Kidney (tissue), 14 donors: ENCODE measurements around the gene ANGPTL1. TPM values are rescaled to one million over a fixed set of nuclear protein-coding genes. Genes with fewer than 3 reads are reported as not detected.
A peak's percentile ranks its signal among the peaks of the same experiment; 100 is the strongest.
"Not testable (repeated sequence)": the region's sequence is repeated elsewhere in the genome, so short reads cannot be mapped to it uniquely, and the experiment has no call there.

Source experiments
- DNase-seq, 5 donors: peaks; one replicate each; pipeline ENCODE4 v3.0.0-alpha.2; 2013 to 2020
- FAIRE-seq: peaks from 2 replicates; lab custom pipeline; 2012; peaks lifted over from hg19 to GRCh38; lab: Jason Lieb, UNC
- H3K27ac ChIP-seq, 2 donors: one replicate each; pipeline ENCODE4 v1.7.0; 2013; ENCODE audit warnings: low read depth in 2 of 2, low read length in 2 of 2, inconsistent platforms in 1 of 2
- H3K27me3 ChIP-seq: one replicate; pipeline ENCODE4 v1.7.1; 2013; ENCODE audit warnings: low read length, inconsistent platforms; ENCODE audit not compliant: control insufficient read depth, insufficient read depth
- H3K36me3 ChIP-seq, 3 donors: one replicate each; pipeline versions ENCODE4 v1.7.0 to v1.7.1; 2013; ENCODE audit warnings: low read length in 3 of 3, control low read depth in 1 of 3, inconsistent platforms in 1 of 3; ENCODE audit not compliant: insufficient read depth in 3 of 3, control insufficient read depth in 2 of 3
- H3K4me1 ChIP-seq, 3 donors: one replicate each; pipeline versions ENCODE4 v1.7.0 to v1.7.1; 2013; ENCODE audit warnings: low read length in 3 of 3, inconsistent platforms in 1 of 3, low read depth in 1 of 3; ENCODE audit not compliant: control insufficient read depth in 2 of 3, insufficient read depth in 2 of 3
- H3K4me3 ChIP-seq, 3 donors: one replicate each; pipeline versions ENCODE4 v1.7.0 to v1.8.1; 2013; ENCODE audit warnings: low read length in 3 of 3, control low read depth in 1 of 3, inconsistent platforms in 1 of 3
- H3K9ac ChIP-seq, 3 donors: one replicate each; pipeline versions ENCODE4 v1.7.0 to v1.7.1; 2013; ENCODE audit warnings: low read length in 3 of 3, control low read depth in 1 of 3, inconsistent platforms in 1 of 3
- H3K9me3 ChIP-seq, 3 donors: one replicate each; pipeline versions ENCODE4 v1.7.0 to v1.7.1; 2013; ENCODE audit warnings: low read length in 3 of 3, control low read depth in 1 of 3, inconsistent platforms in 1 of 3; ENCODE audit not compliant: control insufficient read depth in 2 of 3, insufficient read depth in 1 of 3
- CTCF ChIP-seq: IDR thresholded peaks from 3 replicates; pipeline ENCODE4 v1.5.1; 2012; ENCODE audit warnings: mild to moderate bottlenecking, moderate library complexity, borderline replicate concordance; ENCODE audit not compliant: insufficient read depth; ENCODE audit errors: extremely low read depth
- intact Hi-C: fragments of 100-400 bp; cut with DNase I; formaldehyde crosslinking; loops from one replicate; pipeline ENCODE4 v1.11.1; 2022
- polyA plus RNA-seq: library from polyadenylated mRNA; stranded (reverse); fragments of 350-450 nt; fragmentation: Illumina TruSeq; extraction: RNeasy Lipid Tissue Mini Kit (QIAGEN cat#74804); gene quantifications from one replicate; pipeline ENCODE4 v1.2.3, GENCODE V29; 2014; ENCODE audit warnings: low read depth, low replicate concordance; ENCODE audit not compliant: insufficient read depth
- total RNA-seq: library from RNA; stranded (reverse); fragmentation: NEBNext Ultra II Directional; extraction: Animal tissue kit (Norgen Biotek cat#: 25700); gene quantifications from one replicate; pipeline ENCODE4 v1.2.1, GENCODE V29; 2021
- donor health status: control.
- donor health status: control.
- donor health status: control.
- donor health status: control.
- donor health status: control.
- donor health status: DM: yes; HTN: yes; CAD: no.
- donor health status: Normal renal cell carcinoma (clear cell type).

ANGPTL1 gene
- total and polyA plus RNA-seq, 2 donors from 2014 or later, result 8.2 to 24.5 TPM

- Histone ChIP-seq H3K27me3 (no peaks in the 10 kb centered on the region), H3K4me3 (no peak overlapping the region), H3K4me1 (no peaks in the 10 kb centered on the region), H3K36me3 (no peaks in the 10 kb centered on the region), H3K9me3 (no peaks in the 10 kb centered on the region), H3K9ac (no peak overlapping the region), H3K27ac (no peak overlapping the region)
- intact Hi-C loops, result no loop called here
- no peak for FAIRE-seq
- no peak for TF ChIP-seq CTCF
- DNase-seq, result peak in 1 of 5 donors; percentile 8
These were observed 21.0 kb downstream of the ANGPTL1 start for GRCh38 chr1:178849918-178850317.

GRCh38 chr1:178847919-178848318 is 23.0 kb downstream of the ANGPTL1 start:
- H3K4me3 ChIP-seq, H3K27me3 ChIP-seq, H3K27ac ChIP-seq, intact Hi-C loops, H3K4me1 ChIP-seq, H3K9me3 ChIP-seq, FAIRE-seq, H3K36me3 ChIP-seq, DNase-seq, H3K9ac ChIP-seq: not testable (repeated sequence)

- no peak for FAIRE-seq
- no peak for TF ChIP-seq CTCF
These were observed 23.5 kb downstream of the ANGPTL1 start for GRCh38 chr1:178847396-178847849.

GRCh38 chr1:178846306-178846705 is 24.6 kb downstream of the ANGPTL1 start:
- no peak for FAIRE-seq
- H3K36me3 ChIP-seq, result no peaks in the 10 kb centered on the region
- TF ChIP-seq CTCF, result no peak
- intact Hi-C loops, result no loop called here
- no peak for DNase-seq
- no peak overlapping the region for H3K9ac ChIP-seq
- no peak overlapping the region for H3K27ac ChIP-seq
- no peaks in the 10 kb centered on the region for H3K27me3 ChIP-seq
- no peaks in the 10 kb centered on the region for H3K4me1 ChIP-seq
- no peaks in the 10 kb centered on the region for H3K9me3 ChIP-seq
- no peak overlapping the region for H3K4me3 ChIP-seq

More at GRCh38 chr1:178847396-178847849, 23.5 kb downstream of the ANGPTL1 start:
- H3K27ac ChIP-seq, result no peak overlapping the region
- H3K4me3 ChIP-seq, result no peak overlapping the region
- no peaks in the 10 kb centered on the region for H3K9me3 ChIP-seq
- H3K9ac ChIP-seq, result no peak overlapping the region
- H3K36me3 ChIP-seq, result no peaks in the 10 kb centered on the region
- no peaks in the 10 kb centered on the region for H3K4me1 ChIP-seq
- intact Hi-C loops, result no loop called here
- DNase-seq, result no peak
- H3K27me3 ChIP-seq, result no peaks in the 10 kb centered on the region
